GM19238 (cell line): Measurements from ENCODE around the gene ERGIC1.

Experiments used
- DNase-seq: peaks from one replicate; pipeline ENCODE4 v3.0.0; 2011; ENCODE audit warnings: low spot score; ENCODE audit not compliant: insufficient read length

Gene ERGIC1

DNA sequence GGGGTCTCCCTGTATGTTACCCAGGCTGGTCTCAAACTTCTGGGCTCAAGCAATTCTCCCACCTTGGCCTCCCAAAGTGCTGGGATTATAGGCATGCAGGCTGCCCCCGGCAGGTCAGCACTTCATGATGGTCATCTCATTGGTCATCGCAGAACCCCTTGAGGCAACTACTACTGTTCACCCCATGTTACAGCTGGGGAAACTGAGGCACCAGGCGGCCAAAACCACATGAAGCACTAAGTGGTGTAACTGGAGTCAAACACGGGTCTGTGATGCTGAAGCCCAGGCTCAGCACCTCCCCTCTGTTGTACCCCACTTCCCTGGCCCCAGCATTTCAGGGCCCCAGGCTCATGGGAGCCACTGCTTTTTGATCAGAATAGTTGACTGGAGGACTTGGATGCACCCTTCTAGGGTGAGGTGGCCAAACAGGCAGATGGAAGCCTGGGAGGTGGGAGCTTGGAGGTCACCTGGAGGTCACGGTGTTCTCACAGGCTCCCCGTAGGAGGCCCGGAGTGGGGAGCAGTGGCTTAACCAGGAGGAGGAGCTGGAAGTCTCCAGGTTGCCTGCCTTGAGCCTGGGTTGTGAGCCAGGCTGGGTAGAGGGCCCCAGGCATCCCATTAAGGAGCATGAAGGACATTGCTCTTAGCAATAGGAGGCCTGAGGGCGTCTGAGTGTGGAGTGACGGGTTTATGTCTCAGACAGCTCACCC, 67.9 kb downstream of the ERGIC1 start:
- no peak for DNase-seq

DNA sequence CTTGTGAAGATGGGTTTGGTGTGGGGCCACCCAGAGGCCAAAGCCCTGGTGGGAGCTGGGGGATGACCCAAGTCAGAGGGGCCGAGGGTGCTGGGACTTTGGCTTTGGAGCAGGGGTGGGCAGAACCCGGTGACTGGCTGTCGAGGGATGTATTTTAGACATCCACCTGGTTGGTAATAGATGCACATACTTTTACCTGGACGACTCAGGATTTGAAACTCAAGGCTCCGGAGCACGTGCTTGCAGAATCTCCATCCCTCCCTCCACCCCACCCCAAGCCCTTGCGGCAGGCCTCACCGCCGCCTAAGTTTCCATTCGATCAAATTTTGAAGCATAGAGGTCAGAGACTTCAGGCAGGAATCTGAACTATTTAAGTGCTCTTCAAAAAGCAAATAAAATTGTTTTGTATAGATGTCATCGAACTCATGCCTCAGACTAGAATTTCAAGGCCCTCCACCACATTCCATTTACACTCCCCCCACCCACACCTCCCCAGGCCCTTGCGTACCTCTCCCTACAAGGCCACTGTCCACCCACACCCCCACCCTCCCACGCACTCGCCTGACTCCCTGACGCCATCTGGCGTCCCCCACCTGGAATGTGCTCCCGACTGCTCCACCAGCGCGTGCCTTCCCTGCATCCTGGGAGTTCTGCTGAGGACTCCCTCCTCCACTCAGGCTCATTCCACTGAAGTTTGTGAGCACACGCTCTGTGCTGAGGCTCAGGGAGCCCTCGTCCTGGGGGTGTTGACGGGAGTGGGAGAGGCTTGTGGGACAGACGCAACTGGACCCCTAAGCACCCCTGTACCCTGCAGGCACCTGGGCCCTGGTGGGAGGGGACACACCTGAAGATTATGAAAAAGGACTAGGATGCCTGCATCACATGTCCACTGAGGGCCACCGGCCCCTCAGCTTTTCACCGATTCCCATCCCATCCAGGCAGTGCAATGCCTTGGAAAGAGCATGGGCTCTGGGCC, 68.7 kb downstream of the ERGIC1 start:
- DNase-seq, result no peak

- DNase-seq, result no peak
Observed at GRCh38 chr5:172903790-172904189, 69.7 kb downstream of the ERGIC1 start.

GRCh38 chr5:172904312-172904642, 70.2 kb downstream of the ERGIC1 start:
- no peak for DNase-seq

DNA sequence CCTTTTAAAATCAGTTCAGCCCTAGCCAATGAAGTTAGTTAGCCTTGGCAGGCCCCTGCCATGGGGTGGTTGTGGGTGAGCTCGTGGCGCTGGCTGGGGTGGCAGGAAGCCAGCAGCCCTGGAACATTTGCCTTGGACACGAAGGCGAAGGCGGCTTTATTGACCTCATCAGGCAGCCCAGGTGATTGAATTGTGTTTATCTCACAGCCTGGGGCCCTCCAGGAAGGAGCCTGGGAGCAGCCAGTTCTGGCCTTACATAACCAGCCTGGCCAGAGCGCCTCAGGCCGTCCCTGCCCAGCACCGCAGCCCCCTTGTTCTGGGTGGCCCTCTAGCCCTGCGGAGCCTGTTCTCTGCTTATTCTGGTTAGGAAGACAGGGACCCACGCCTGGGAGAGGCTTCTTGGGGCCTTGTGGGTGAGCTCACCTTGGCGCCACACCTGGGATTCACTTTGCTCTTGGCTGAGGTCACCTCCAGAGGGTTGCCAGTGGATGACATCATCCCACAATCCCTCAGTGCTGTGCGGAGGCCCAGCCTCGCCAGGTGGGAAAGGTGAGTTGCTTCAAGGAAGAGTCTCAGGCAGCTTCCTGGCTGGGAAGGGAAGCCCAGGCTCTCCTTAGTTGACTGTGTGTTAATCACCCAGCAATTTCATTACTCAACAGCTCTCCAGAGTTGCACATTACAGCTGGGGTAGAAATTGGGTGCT, 70.7 kb downstream of the ERGIC1 start:
- DNase-seq, result no peak

- no peak for DNase-seq
Observed at GRCh38 chr5:172905346-172906140, 71.5 kb downstream of the ERGIC1 start.

GRCh38 chr5:172906436-172906835, 72.4 kb downstream of the ERGIC1 start:
- no peak for DNase-seq

DNA sequence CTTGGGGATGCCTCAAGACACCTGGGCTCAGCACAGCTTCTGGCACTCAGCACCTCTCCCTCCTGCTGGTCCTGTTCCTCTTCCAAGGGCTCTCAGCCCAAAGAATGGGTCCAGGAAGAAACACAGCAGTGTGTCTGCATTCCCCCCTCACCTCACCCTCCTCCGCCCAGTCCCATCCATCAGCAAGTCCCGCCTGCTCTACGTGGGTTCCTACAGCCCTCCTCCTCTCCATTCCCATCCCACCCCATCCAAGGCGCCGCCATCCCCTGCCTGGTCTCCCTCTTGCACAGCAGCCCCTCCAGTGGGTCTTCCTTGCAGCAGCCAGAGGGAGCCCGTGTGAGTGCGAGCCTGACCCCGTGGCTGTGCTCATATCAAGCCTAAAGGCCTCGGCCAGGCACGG, 72.8 kb downstream of the ERGIC1 start:
- no peak for DNase-seq

GRCh38 chr5:172907657-172908056, 73.6 kb downstream of the ERGIC1 start:
- no peak for DNase-seq

DNA sequence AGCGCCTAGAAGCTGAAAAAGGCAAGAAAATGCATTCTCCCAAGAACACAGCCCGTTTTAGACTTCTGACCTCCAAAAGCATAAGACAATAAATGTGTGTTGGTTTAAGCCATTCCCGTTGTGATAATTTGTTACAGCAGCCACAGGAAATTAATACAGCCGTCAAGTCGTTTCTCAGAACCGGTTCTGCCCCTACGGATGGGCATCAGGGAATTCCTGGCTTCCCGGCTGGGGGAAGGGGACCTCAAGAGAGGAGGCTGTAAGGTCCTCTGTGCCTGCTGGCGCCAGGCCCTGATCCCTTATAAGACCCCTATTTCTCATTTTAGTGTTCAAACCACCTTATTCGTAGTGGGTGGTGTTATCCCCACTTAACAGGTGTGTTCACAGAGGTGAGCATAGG, 74.6 kb downstream of the ERGIC1 start:
- DNase-seq, result no peak

DNA sequence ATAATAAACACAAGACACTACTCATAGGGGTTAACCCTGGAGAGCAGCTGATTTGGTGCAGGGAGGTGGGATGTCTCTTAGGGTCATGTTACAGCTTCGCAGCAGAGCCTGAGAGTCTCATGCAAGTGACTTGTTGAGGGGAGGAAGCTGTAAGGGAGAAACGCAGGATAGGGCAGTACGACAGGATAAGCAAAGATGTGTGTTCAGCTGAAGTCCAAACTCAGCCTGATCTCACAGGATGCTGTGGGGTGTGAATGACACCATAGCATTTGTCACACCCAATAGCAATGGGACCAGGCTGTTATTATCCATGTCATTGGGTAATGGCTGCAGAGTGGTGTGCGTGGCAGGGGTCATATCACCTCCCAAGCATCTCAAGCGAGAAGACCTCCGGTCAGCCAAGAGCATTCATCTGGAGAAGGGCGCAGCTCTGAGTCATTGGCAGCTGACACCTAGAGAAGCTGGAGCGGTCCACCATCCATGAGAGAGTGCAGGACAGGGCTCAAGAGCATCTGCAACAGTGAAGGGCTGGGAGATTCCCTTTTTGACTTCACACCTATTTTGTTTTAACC, 76.0 kb downstream of the ERGIC1 start:
- no peak for DNase-seq

DNA sequence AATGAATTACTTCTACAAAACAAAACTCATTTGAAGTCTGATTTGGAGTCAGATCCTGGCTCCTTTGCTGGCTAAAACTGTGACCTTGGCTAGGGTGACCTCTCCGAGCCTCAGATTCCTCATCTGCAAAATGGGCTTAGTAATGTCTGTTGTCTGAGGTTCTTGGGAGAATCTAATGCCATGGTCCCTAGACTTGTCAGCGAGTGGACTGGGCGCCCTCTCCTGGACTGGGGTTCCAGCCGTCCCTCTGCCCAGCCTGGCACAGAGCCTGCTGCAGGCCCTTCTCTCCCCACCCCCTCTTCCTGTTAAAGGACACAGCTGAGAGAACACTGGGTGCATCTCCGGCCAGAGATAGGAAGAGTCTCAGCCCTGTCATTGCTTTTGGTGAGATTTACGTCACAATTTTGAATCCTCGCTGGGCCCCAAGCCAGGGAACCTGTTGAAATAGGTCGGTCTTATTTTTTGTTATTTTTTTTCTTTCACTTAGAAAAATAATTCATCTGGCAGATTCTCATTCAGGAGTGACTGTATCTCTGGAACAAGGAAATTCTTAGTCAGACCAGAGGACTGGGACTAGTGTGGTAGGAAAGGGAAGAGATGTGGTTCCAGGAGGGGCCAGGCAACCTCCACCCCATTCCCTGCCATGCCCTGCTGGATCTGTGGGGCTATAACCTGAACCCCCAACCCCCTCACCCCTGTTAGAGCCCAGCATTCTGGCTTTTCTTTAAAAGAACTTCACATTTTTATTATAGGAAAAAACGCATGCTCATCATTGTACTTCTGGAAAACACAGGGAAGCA, 77.0 kb downstream of the ERGIC1 start:
- no peak for DNase-seq

DNA sequence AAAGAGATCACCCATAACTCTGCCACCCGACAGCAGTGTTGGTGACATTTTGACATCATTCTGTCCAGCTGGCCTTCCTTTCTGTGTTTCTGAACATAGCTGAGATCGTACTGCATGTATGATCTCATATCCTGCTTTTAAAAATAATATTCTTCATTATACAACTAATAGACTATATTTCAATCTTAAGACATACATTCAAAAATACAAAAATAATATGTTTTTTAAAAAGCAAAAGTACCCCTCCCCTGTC, 77.5 kb downstream of the ERGIC1 start:
- DNase-seq, result no peak

- no peak for DNase-seq
Observed at GRCh38 chr5:172911976-172912375, 77.9 kb downstream of the ERGIC1 start.

- no peak for DNase-seq
Observed at GRCh38 chr5:172913117-172913850, 79.2 kb downstream of the ERGIC1 start.

DNA sequence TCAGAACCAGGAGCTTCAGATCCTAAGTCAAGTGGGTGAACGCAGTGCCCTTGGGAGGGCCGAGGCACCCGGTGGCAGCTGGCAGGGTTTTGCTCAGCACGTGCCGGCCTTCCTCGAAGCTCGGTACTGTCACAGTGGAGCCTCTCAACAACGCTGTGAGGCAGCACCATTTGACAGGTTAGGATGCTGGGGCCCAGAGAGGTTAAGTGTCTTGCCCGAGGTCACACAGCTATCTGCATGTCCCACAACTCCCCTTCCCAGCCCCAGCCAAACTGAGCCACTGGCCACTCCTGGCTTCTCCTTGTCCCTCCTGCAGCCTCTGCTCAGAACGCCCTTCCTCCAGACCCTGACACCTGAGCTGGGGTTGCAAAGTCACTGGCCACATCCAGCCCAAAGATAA, 81.5 kb downstream of the ERGIC1 start:
- no peak for DNase-seq

- DNase-seq, result no peak
Observed at GRCh38 chr5:172918421-172919371, 84.6 kb downstream of the ERGIC1 start.
